ENCODE measurements around the gene SPTLC1. TPM values are rescaled to one million over a fixed set of nuclear protein-coding genes. Genes with fewer than 3 reads are reported as not detected.

The SPTLC1 gene
- total and polyA plus RNA-seq, 2 of the 8 experiments (the other 6 are each of a cell fraction or from before 2014, with no cell fraction given), result 34.2 to 62.1 TPM

DNA sequence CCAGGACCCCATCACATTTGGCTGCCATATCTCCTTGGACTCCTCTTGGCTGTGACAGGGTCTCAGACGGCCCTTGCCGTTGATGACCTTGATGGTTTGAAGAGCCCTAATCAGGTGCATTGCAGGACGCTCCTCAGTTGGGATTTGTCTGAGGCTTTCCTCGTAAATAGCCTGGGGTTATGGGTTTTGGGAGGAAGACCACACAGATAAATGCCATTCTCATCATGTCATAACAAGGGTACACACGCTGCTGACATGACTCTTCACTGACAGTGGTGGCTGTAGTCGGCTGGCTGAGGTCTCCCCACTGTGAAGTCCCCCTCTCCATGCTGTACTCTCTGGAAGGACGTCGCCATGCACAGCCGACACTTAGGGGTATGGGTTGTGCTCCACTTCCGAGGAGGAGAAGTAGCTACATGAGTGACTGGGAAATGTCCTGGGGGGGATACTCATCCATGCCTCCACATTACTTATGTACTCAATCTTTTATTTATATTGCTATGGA, 42.9 kb upstream of the SPTLC1 start:
- H3K23me2 ChIP-seq (ENCODE audit: low read depth, low read length), result no peaks in the 10 kb centered on the region
- H2AK5ac ChIP-seq (ENCODE audit: low read depth, low read length), result no peak overlapping the region
- H3K79me2 ChIP-seq (ENCODE audit: control insufficient read depth in 1 of 2, insufficient read depth in 2 of 2, low read length in 2 of 2), result no peaks in the 10 kb centered on the region
- H3K56ac ChIP-seq (replicated peaks; ENCODE audit: insufficient read length, low read depth, low read length), result no peak overlapping the region
- H3K23ac ChIP-seq (ENCODE audit: insufficient read length), result no peak overlapping the region
- H3K4me2 ChIP-seq (ENCODE audit: insufficient read depth in 1 of 2, low read depth in 2 of 2, low read length in 2 of 2), result no peak overlapping the region
- no peak overlapping the region for H2BK12ac ChIP-seq (ENCODE audit: low read depth, low read length)
- H3K27ac ChIP-seq (ENCODE audit: low read depth, low read length), result no peak overlapping the region
- no peak overlapping the region for H4K91ac ChIP-seq (replicated peaks; ENCODE audit: insufficient read length, low read length)
- no peaks in the 10 kb centered on the region for H3K36me3 ChIP-seq (ENCODE audit: control insufficient read depth in 2 of 4, insufficient read depth in 4 of 4, low read length in 3 of 4)
- no peak overlapping the region for H3K18ac ChIP-seq (ENCODE audit: extremely low read depth, low read length)
- FAIRE-seq (no peak), DNase-seq (ENCODE audit: low read depth in 1 of 2, low spot score in 2 of 2) (no peak)
- no peak overlapping the region for H2BK20ac ChIP-seq (ENCODE audit: low read length)
- no peak overlapping the region for H2BK120ac ChIP-seq (replicated peaks; ENCODE audit: low read depth, low read length)
- H4K5ac ChIP-seq (ENCODE audit: insufficient read length, low read depth, low read length), result no peak overlapping the region
- H3K4me1 ChIP-seq (replicated peaks in 1 of 4; ENCODE audit: control insufficient read depth in 3 of 4, insufficient read depth in 4 of 4, low read length in 3 of 4), result no peaks in the 10 kb centered on the region
- 0 out of 4 replicates have a peak, but pooled peaks cover 0 to 5% of the 10 kb centered on the region in 2 experiments for H3K9me3 ChIP-seq (ENCODE audit: insufficient read depth in 2 of 2, low read depth in 1 of 2, low read length in 1 of 2)
- H3K9ac ChIP-seq (replicated peaks in 1 of 4; ENCODE audit: extremely low read depth in 1 of 4, low read depth in 3 of 4, low read length in 3 of 4), result no peak overlapping the region
- no peaks in the 10 kb centered on the region for H3K79me1 ChIP-seq (ENCODE audit: low read depth, low read length)
- no peak overlapping the region for H2BK15ac ChIP-seq (ENCODE audit: low read length)
- H2BK5ac ChIP-seq (ENCODE audit: low read depth, low read length), result no peak overlapping the region
- CTCF ChIA-PET (ENCODE audit: partially characterized antibody), result interaction anchor here (2.0 kb wide), 1 partner anchor 19 kb away, joined by 11 read pairs; no protein-coding TSS in a partner anchor
- WGBS, 2 experiments (ENCODE audit: extremely low coverage in 1 of 2, insufficient coverage in 1 of 2, insufficient read length in 1 of 2, insufficient replicate concordance in 2 of 2, low coverage in 1 of 2, low lambda C conversion rate in 2 of 2, missing lambda C conversion rate in 1 of 2), result 82% methylated on average over 10 of the region's 10 CpGs; no CpG with 5 or more reads in 1 of the 2 experiments
- no peak overlapping the region for H2AFZ ChIP-seq (ENCODE audit: low read length)
- H4K20me1 ChIP-seq (replicated peaks in 1 of 2; ENCODE audit: control insufficient read depth in 1 of 2, insufficient read depth in 2 of 2, low read length in 2 of 2), result no peaks in the 10 kb centered on the region
- POLR2A ChIA-PET (ENCODE audit: partially characterized antibody), result interaction anchor here (1.0 kb wide), 1 partner anchor 12 kb away, joined by 3 read pairs; no protein-coding TSS in a partner anchor
- H3K4me3 ChIP-seq (ENCODE audit: extremely low read depth in 1 of 4, insufficient read depth in 2 of 4, low read depth in 3 of 4, low read length in 4 of 4), result no peak overlapping the region
- no peak overlapping the region for H3K14ac ChIP-seq (ENCODE audit: insufficient read length)
- no peak overlapping the region for H4K8ac ChIP-seq (ENCODE audit: extremely low read depth, insufficient read depth, low read length)
- H3K4ac ChIP-seq (replicated peaks; ENCODE audit: insufficient read length, low read depth, low read length), result no peak overlapping the region
- H3K27me3 ChIP-seq (replicated peaks in 1 of 4; ENCODE audit: control insufficient read depth in 3 of 4, extremely low read depth in 1 of 4, insufficient read depth in 3 of 4, low read length in 3 of 4), result no peaks in the 10 kb centered on the region
- no peak for TF ChIP-seq JUND (IDR thresholded peaks at IDR 0.05; ENCODE audit: low read length)
- TF ChIP-seq, protein P1, sequence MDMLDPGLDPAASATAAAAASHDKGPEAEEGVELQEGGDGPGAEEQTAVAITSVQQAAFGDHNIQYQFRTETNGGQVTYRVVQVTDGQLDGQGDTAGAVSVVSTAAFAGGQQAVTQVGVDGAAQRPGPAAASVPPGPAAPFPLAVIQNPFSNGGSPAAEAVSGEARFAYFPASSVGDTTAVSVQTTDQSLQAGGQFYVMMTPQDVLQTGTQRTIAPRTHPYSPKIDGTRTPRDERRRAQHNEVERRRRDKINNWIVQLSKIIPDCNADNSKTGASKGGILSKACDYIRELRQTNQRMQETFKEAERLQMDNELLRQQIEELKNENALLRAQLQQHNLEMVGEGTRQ (IDR thresholded peaks at IDR 0.05; ENCODE audit: low read length), result no peak
